H1 (cell line): ENCODE measurements around the gene NEBL. TPM values are rescaled to one million over a fixed set of nuclear protein-coding genes. Genes with fewer than 3 reads are reported as not detected.

ENCODE experiments used
- CHD1 ChIP-seq: IDR thresholded peaks from 2 replicates; pipeline ENCODE4 v1.6.1; 2012; ENCODE audit warnings: low read depth, low read length, improper control_type of control experiment
- EP300 ChIP-seq, 2 experiments: IDR thresholded peaks; 1 replicate in 1 of 2; 2 replicates in 1 of 2; pipeline ENCODE4 v1.6.1; 2011 to 2012; ENCODE audit warnings: low read depth in 2 of 2, low read length in 2 of 2, mild to moderate bottlenecking in 2 of 2, borderline replicate concordance in 1 of 2, inconsistent platforms in 1 of 2, moderate library complexity in 1 of 2
- RAD21 ChIP-seq, 2 experiments: IDR thresholded peaks in 1 of 2; conservative IDR thresholded peaks in 1 of 2; 2 replicates each; pipeline ENCODE4 v1.6.1; 2011; ENCODE audit warnings: low read depth in 2 of 2, low read length in 2 of 2, improper control_type of control experiment in 1 of 2, inconsistent platforms in 1 of 2, mild to moderate bottlenecking in 1 of 2, moderate library complexity in 1 of 2
- SUZ12 ChIP-seq: fragments of 200-600 bp; sonication (generic); IDR thresholded peaks from 2 replicates; pipeline ENCODE4 v1.6.1; 2012; ENCODE audit warnings: mild to moderate bottlenecking, inconsistent platforms, low read length, moderate library complexity, mixed read lengths
- polyA plus RNA-seq, 7 experiments: library from polyadenylated mRNA; depleted of rRNA in 3 of 7; stranded (reverse) in 5 of 7; unstranded in 2 of 7; fragments of >200 nt in 5 of 7; fragments of 200-250 nt in 2 of 7; gene quantifications; 1 replicate in 5 of 7; 2 replicates in 1 of 7; 4 replicates in 1 of 7; pipeline versions ENCODE4 v1.2.1 to v1.2.3, GENCODE V29; 2011 to 2013; ENCODE audit warnings: missing spikeins in 2 of 7, mixed read lengths in 2 of 7
- total RNA-seq: library from RNA; stranded (reverse); fragmentation: NEBNext Ultra II Directional; extraction: Animal tissue kit (Norgen Biotek cat#: 25700); gene quantifications from 2 replicates; pipeline ENCODE4 v1.2.1, GENCODE V29; 2021

The NEBL gene
- total and polyA plus RNA-seq, 2 of the 8 experiments (the other 6 are each of a cell fraction or from before 2014, with no cell fraction given), result 7.5 to 10.5 TPM

- TF ChIP-seq CHD1 (no peak), SUZ12 (no peak), EP300 (IDR thresholded peaks at IDR 0.05; ENCODE audit: borderline replicate concordance in 1 of 2, low read depth in 2 of 2, low read length in 2 of 2) (no peak), RAD21 (IDR thresholded peaks at IDR 0.05 in 1 of 2, conservative IDR thresholded peaks at IDR 0.05 in 1 of 2; ENCODE audit: low read depth in 2 of 2, low read length in 2 of 2) (no peak)
These were observed 36.6 kb upstream of the NEBL start (continued) for GRCh38 chr10:20933705-20934104.
